Measurements from ENCODE around the gene TMC5.

TMC5 gene

GRCh38 chr16:19431636-19432340 is 14.1 kb downstream of the TMC5 start:
- Mint-ChIP-seq H3K27ac (no peak overlapping the region), H3K4me1 (no peaks in the 10 kb centered on the region), H3K4me3 (no peak overlapping the region), H3K9me3 (no peaks in the 10 kb centered on the region), H3K36me3 (ENCODE audit: low read depth) (no peaks in the 10 kb centered on the region), H3K27me3 (ENCODE audit: low read depth, poor library complexity) (peaks cover 3% of the 10 kb centered on the region)
- DNase-seq, result no peak
- TF ChIP-seq CTCF (IDR thresholded peaks at IDR 0.05), result no peak

- Mint-ChIP-seq H3K36me3 (ENCODE audit: low read depth) (no peaks in the 10 kb centered on the region), H3K27me3 (ENCODE audit: low read depth, poor library complexity) (peaks cover 3% of the 10 kb centered on the region), H3K4me3 (no peak overlapping the region), H3K27ac (no peak overlapping the region), H3K9me3 (no peaks in the 10 kb centered on the region), H3K4me1 (no peaks in the 10 kb centered on the region)
- DNase-seq, result no peak
- TF ChIP-seq CTCF (IDR thresholded peaks at IDR 0.05), result no peak
Measured at GRCh38 chr16:19432429-19432828, 14.7 kb downstream of the TMC5 start.

DNA sequence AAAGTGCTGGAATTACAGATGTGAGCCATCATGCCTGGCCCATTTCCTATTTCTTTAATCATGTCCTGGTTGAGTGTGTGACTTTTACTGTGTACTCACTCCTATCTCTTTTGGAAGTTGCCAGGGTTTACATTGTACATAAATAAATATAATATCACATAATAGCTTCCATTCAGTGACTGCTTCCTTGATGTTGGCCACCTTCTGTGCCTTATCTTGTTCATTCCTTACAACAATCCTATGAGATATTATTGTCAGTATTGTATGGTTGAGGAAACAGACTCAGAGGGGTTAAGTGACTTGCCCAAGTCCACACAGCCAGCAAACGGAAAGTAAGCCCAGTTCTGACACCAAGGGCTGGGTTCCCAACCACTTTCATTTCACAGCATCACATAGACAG is 16.9 kb downstream of the TMC5 start:
- no peaks in the 10 kb centered on the region for H3K9me3 Mint-ChIP-seq
- H3K4me1 Mint-ChIP-seq, result no peaks in the 10 kb centered on the region
- no peak for TF ChIP-seq CTCF (IDR thresholded peaks at IDR 0.05)
- no peak overlapping the region for H3K4me3 Mint-ChIP-seq
- H3K27me3 Mint-ChIP-seq (ENCODE audit: low read depth, poor library complexity), result peaks cover 4% of the 10 kb centered on the region
- H3K36me3 Mint-ChIP-seq (ENCODE audit: low read depth), result no peaks in the 10 kb centered on the region
- H3K27ac Mint-ChIP-seq, result no peak overlapping the region
- DNase-seq, result no peak

DNA sequence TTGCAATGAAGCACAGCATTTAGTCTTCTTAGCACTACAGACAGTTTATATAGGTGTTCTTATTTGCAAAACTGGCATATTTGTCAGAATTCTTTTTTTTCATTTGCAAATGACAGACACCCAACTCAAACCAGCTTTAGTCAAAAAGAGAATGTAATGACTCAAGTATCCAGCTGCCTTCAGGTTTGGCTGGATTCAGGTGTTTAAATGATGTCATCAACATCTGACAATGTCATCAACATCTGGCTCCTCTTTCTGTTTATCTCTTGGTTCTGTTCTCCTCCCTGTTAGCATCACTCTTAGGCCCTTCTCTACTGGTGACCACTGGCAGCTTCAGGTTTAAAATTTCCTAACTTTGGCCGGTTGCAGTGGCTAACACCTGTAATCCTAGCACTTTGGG is 18.9 kb downstream of the TMC5 start:
- Mint-ChIP-seq H3K36me3 (ENCODE audit: low read depth) (no peaks in the 10 kb centered on the region), H3K4me1 (no peaks in the 10 kb centered on the region), H3K4me3 (no peak overlapping the region), H3K9me3 (no peaks in the 10 kb centered on the region), H3K27ac (no peak overlapping the region), H3K27me3 (ENCODE audit: low read depth, poor library complexity) (peaks cover 10% of the 10 kb centered on the region)
- no peak for TF ChIP-seq CTCF (IDR thresholded peaks at IDR 0.05)
- DNase-seq, result no peak

- no peaks in the 10 kb centered on the region for H3K36me3 Mint-ChIP-seq (ENCODE audit: low read depth)
- no peaks in the 10 kb centered on the region for H3K9me3 Mint-ChIP-seq
- no peak for DNase-seq
- H3K4me3 Mint-ChIP-seq, result no peak overlapping the region
- no peak for TF ChIP-seq CTCF (IDR thresholded peaks at IDR 0.05)
- H3K27me3 Mint-ChIP-seq (ENCODE audit: low read depth, poor library complexity), result peaks cover 10% of the 10 kb centered on the region
- H3K27ac Mint-ChIP-seq, result no peak overlapping the region
- no peaks in the 10 kb centered on the region for H3K4me1 Mint-ChIP-seq
Measured at GRCh38 chr16:19437280-19437679, 19.6 kb downstream of the TMC5 start.

DNA sequence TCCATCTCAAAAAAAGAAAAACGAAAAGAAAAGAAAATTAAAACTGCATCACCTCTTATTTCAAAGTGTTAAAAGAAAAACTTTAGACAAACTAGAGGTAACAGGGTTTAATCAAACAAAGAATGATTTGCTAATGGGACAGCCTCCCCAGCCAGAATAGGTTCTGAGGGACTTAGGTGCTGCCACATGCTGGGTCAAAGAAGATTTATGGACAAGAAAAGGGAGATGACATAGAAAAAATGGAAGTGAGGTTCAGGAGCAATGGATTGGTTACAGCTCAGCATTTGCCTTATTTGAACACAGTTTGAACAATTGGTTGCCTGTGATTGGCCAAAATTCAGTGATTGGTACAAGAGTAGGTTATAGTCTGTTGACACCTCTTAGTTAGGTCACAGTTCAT is 21.1 kb downstream of the TMC5 start:
- Mint-ChIP-seq H3K4me3 (no peak overlapping the region), H3K9me3 (no peaks in the 10 kb centered on the region), H3K27ac (no peak overlapping the region), H3K36me3 (ENCODE audit: low read depth) (no peaks in the 10 kb centered on the region), H3K27me3 (ENCODE audit: low read depth, poor library complexity) (peaks cover 14% of the 10 kb centered on the region), H3K4me1 (no peaks in the 10 kb centered on the region)
- DNase-seq, result no peak
- no peak for TF ChIP-seq CTCF (IDR thresholded peaks at IDR 0.05)

All from nephron progenitor cell (in vitro differentiated cells).